GM23338 (cell line): ENCODE data around the gene MATN1. TPM values are rescaled to one million over a fixed set of nuclear protein-coding genes. Genes with fewer than 3 reads are reported as not detected.
A peak's percentile ranks its signal among the peaks of the same experiment; 100 is the strongest.

Source experiments
- ATAC-seq: fragments of 200-7000 bp; cut with Tn5 transposase; 3 replicates; pipeline ENCODE4 v1.9.1; 2020
- DNase-seq: peaks from one replicate; pipeline ENCODE4 v3.0.0-alpha.2; 2015; ENCODE audit warnings: low spot score
- H2AFZ ChIP-seq: fragments of 200-600 bp; sonication (generic); 2 replicates; pipeline ENCODE4 v1.8.0; 2016; ENCODE audit warnings: antibody characterized with exemption, mild to moderate bottlenecking, moderate library complexity
- H3F3A ChIP-seq: fragments of 200-600 bp; sonication (generic); replicated peaks from 2 replicates; pipeline ENCODE4 v1.8.0; 2017; ENCODE audit warnings: antibody characterized with exemption, mixed run types, low read depth
- H3K27ac ChIP-seq: fragments of 200-600 bp; sonication (generic); 2 replicates; pipeline ENCODE4 v1.6.1; 2016; ENCODE audit warnings: low read depth
- H3K27me3 ChIP-seq: fragments of 200-600 bp; sonication (generic); 2 replicates; pipeline ENCODE4 v1.8.0; 2016; ENCODE audit warnings: mild to moderate bottlenecking, mixed run types, moderate library complexity; ENCODE audit not compliant: insufficient read depth
- H3K36me3 ChIP-seq: fragments of 200-600 bp; sonication (generic); 2 replicates; pipeline ENCODE4 v1.8.0; 2016; ENCODE audit warnings: mild to moderate bottlenecking; ENCODE audit not compliant: insufficient read depth
- H3K4me1 ChIP-seq: fragments of 200-600 bp; sonication (generic); 2 replicates; pipeline ENCODE4 v1.8.0; 2016; ENCODE audit warnings: mild to moderate bottlenecking, moderate library complexity; ENCODE audit not compliant: insufficient read depth
- H3K4me2 ChIP-seq: fragments of 200-600 bp; sonication (generic); 2 replicates; pipeline ENCODE4 v1.7.1; 2017; ENCODE audit warnings: mixed run types
- H3K4me3 ChIP-seq: fragments of 200-600 bp; sonication (generic); 2 replicates; pipeline ENCODE4 v1.6.1; 2016; ENCODE audit warnings: mixed run types
- H3K79me2 ChIP-seq: fragments of 200-600 bp; sonication (generic); replicated peaks from 2 replicates; pipeline ENCODE4 v1.8.0; 2017; ENCODE audit warnings: mild to moderate bottlenecking; ENCODE audit not compliant: insufficient read depth
- H3K9me2 ChIP-seq: fragments of 200-600 bp; sonication (generic); 2 replicates; pipeline ENCODE4 v1.8.0; 2017; ENCODE audit not compliant: insufficient read depth
- H4K20me1 ChIP-seq: fragments of 200-600 bp; sonication (generic); replicated peaks from 2 replicates; pipeline ENCODE4 v1.8.0; 2017; ENCODE audit warnings: mild to moderate bottlenecking; ENCODE audit not compliant: insufficient read depth
- H3K27ac Mint-ChIP-seq: 2 replicates; pipeline ENCODE4 v1.8.0; 2020; ENCODE audit warnings: inconsistent platforms, mild to moderate bottlenecking, moderate library complexity, mixed read lengths
- H3K27me3 Mint-ChIP-seq: 3 replicates; pipeline ENCODE4 v1.8.0; 2022; ENCODE audit warnings: low read depth, mild to moderate bottlenecking, moderate library complexity, mixed read lengths, inconsistent platforms; ENCODE audit not compliant: insufficient read depth, poor library complexity
- H3K36me3 Mint-ChIP-seq: 3 replicates; pipeline ENCODE4 v1.8.0; 2021; ENCODE audit warnings: low read depth, mild to moderate bottlenecking, inconsistent platforms, moderate library complexity, mixed read lengths
- H3K4me1 Mint-ChIP-seq: 3 replicates; pipeline ENCODE4 v1.8.0; 2020; ENCODE audit warnings: mild to moderate bottlenecking, inconsistent platforms, mixed read lengths
- H3K4me3 Mint-ChIP-seq: 3 replicates; pipeline ENCODE4 v1.8.0; 2021; ENCODE audit warnings: moderate library complexity, mild to moderate bottlenecking, inconsistent platforms, mixed read lengths
- H3K9me3 Mint-ChIP-seq: 3 replicates; pipeline ENCODE4 v1.8.0; 2020; ENCODE audit warnings: moderate library complexity, mild to moderate bottlenecking, inconsistent platforms, mixed read lengths
- CREB1 ChIP-seq: fragments of 250-450 bp; sonication (Bioruptor Pico); IDR thresholded peaks from 2 replicates; pipeline ENCODE4 v1.5.0; 2020; ENCODE audit warnings: low read depth, mild to moderate bottlenecking, moderate library complexity
- EZH2 ChIP-seq: fragments of 200-600 bp; sonication (generic); IDR thresholded peaks from one replicate; pipeline ENCODE4 v1.8.0; 2017; ENCODE audit warnings: antibody characterized with exemption, mild to moderate bottlenecking, low read depth; ENCODE audit not compliant: unreplicated experiment
- EZH2phosphoT487 ChIP-seq: fragments of 200-600 bp; sonication (generic); IDR thresholded peaks from one replicate; pipeline ENCODE4 v1.8.1; 2018; ENCODE audit warnings: antibody characterized with exemption; ENCODE audit not compliant: unreplicated experiment
- JUNB ChIP-seq: IDR thresholded peaks from one replicate; pipeline ENCODE4 v1.6.1; 2016; ENCODE audit warnings: antibody characterized with exemption; ENCODE audit not compliant: unreplicated experiment
- NANOG ChIP-seq: IDR thresholded peaks from 2 replicates; pipeline ENCODE4 v1.6.1; 2016; ENCODE audit warnings: antibody characterized with exemption, borderline replicate concordance
- POLR2AphosphoS5 ChIP-seq: IDR thresholded peaks from 2 replicates; pipeline ENCODE4 v1.6.1; 2016; ENCODE audit warnings: antibody characterized with exemption, low read depth
- REST ChIP-seq: IDR thresholded peaks from one replicate; pipeline ENCODE4 v1.6.1; 2018; ENCODE audit warnings: antibody characterized with exemption; ENCODE audit not compliant: unreplicated experiment
- STAT1 ChIP-seq: IDR thresholded peaks from one replicate; pipeline ENCODE4 v1.6.1; 2016; ENCODE audit warnings: antibody characterized with exemption; ENCODE audit not compliant: unreplicated experiment
- ZNF114 ChIP-seq: fragments of 250-450 bp; sonication (Bioruptor Pico); IDR thresholded peaks from 2 replicates; pipeline ENCODE4 v1.5.0; 2020; ENCODE audit warnings: mild to moderate bottlenecking, moderate library complexity
- ZNF331 ChIP-seq: fragments of 250-450 bp; sonication (Bioruptor Pico); IDR thresholded peaks from 2 replicates; pipeline ENCODE4 v1.5.0; 2020; ENCODE audit warnings: low read depth, mild to moderate bottlenecking, moderate library complexity
- polyA plus RNA-seq: library from polyadenylated mRNA; unstranded; fragments of >200 nt; fragmentation: Nextera tagmentation; extraction: Ambion mirVana; gene quantifications from 2 replicates; pipeline ENCODE4 v1.2.1, GENCODE V29; 2016
- total RNA-seq: library from RNA; depleted of rRNA; stranded (reverse); fragments of >200 nt; shearing (Covaris generic); gene quantifications from 2 replicates; pipeline ENCODE4 v1.2.3, GENCODE V29; 2014
- TF ChIP-seq, protein P1 (sequence below), 2 experiments: fragments of 200-600 bp in 1 of 2; sonication (generic) in 1 of 2; conservative IDR thresholded peaks; 2 replicates each; pipeline versions ENCODE4 v1.5.1 to v1.6.1; 2016 to 2017; ENCODE audit warnings: antibody characterized with exemption in 2 of 2, low read depth in 2 of 2, mild to moderate bottlenecking in 2 of 2, moderate library complexity in 1 of 2
- TF ChIP-seq, protein P2 (sequence below): fragments of 250-450 bp; sonication (Bioruptor Pico); IDR thresholded peaks from 2 replicates; pipeline ENCODE4 v1.5.0; 2020; ENCODE audit warnings: mild to moderate bottlenecking, moderate library complexity
- TF ChIP-seq, protein P3 (sequence below): IDR thresholded peaks from 2 replicates; pipeline ENCODE4 v1.6.1; 2016; ENCODE audit warnings: antibody characterized with exemption

MATN1 gene
- total and polyA plus RNA-seq, 2 experiments from 2014 or later, result 0.08 to 0.31 TPM

DNA sequence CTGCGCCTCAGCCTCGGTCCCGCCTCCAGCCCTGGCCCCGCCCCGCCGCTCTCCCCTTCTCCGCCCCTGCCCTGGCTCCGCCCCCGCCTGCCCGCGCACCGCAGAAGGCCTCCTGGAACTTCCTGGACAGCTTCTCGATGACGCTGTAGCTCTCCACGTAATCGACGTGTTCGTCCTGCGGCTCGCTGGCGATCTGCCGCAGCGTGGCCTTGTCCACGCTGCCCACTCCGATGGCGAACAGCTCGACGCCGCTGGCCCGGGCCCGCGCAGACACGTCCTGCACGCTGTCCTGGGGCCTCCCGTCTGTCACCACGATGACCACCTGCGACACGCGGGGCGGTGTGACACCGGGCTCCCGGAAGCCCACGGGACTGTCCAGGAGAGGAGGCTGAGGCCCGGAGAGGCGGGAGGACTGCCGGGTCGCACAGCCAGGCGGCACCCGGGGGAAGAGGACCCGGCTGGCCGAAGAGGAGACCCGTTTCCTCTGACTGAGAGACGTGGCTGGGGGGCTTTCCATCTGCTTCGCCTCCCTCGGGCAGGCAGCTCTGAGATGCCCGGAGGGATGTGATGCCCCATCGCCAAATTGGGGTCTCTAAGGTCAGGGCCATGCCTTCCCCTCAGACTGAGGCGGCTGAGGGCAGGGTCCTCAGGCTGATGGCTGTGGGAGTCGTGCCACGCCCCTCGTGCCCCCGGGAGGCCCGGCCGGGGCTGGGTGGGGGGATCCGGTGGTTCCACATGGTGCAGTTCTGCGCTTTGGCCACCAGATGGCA lies 4.6 kb downstream of the MATN1 start:
- Mint-ChIP-seq H3K27me3 (peaks cover 12% of the 10 kb centered on the region), H3K4me3 (peak overlapping the region; percentile 67), H3K9me3 (peaks cover 33% of the 10 kb centered on the region), H3K36me3 (peaks cover 15% of the 10 kb centered on the region), H3K4me1 (peaks cover under 1% of the 10 kb centered on the region; the same call in 2 of the 3 replicates), H3K27ac (no peak overlapping the region)
- Histone ChIP-seq H4K20me1 (no peaks in the 10 kb centered on the region), H3K27ac (no peak overlapping the region), H3K27me3 (no peaks in the 10 kb centered on the region), H3K36me3 (no peaks in the 10 kb centered on the region), H3K9me2 (peaks cover 3% of the 10 kb centered on the region; the same call in 1 of the 2 replicates), H3K79me2 (no peaks in the 10 kb centered on the region), H3K4me3 (peak overlapping the region; percentile 86), H3K4me1 (no peaks in the 10 kb centered on the region), H3K4me2 (peak overlapping the region; percentile 91), H2AFZ (peak overlapping the region; percentile 98), H3F3A (no peaks in the 10 kb centered on the region)
- DNase-seq, result peak; percentile 79
- TF ChIP-seq ZNF331 (CRISPR knock-in tag) (no peak), CREB1 (CRISPR knock-in tag) (peak; percentile 77), STAT1 (no peak), EZH2phosphoT487 (no peak), EZH2 (no peak), POLR2AphosphoS5 (peak; percentile 48; the same call in 1 of the 2 replicates), ZNF114 (CRISPR knock-in tag) (no peak), REST (no peak), JUNB (no peak), NANOG (no peak)
- TF ChIP-seq, protein P1, sequence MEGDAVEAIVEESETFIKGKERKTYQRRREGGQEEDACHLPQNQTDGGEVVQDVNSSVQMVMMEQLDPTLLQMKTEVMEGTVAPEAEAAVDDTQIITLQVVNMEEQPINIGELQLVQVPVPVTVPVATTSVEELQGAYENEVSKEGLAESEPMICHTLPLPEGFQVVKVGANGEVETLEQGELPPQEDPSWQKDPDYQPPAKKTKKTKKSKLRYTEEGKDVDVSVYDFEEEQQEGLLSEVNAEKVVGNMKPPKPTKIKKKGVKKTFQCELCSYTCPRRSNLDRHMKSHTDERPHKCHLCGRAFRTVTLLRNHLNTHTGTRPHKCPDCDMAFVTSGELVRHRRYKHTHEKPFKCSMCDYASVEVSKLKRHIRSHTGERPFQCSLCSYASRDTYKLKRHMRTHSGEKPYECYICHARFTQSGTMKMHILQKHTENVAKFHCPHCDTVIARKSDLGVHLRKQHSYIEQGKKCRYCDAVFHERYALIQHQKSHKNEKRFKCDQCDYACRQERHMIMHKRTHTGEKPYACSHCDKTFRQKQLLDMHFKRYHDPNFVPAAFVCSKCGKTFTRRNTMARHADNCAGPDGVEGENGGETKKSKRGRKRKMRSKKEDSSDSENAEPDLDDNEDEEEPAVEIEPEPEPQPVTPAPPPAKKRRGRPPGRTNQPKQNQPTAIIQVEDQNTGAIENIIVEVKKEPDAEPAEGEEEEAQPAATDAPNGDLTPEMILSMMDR (conservative IDR thresholded peaks at IDR 0.05; ENCODE audit: low read depth in 2 of 2), result peak; percentile 86 to 95
- TF ChIP-seq, protein P2, sequence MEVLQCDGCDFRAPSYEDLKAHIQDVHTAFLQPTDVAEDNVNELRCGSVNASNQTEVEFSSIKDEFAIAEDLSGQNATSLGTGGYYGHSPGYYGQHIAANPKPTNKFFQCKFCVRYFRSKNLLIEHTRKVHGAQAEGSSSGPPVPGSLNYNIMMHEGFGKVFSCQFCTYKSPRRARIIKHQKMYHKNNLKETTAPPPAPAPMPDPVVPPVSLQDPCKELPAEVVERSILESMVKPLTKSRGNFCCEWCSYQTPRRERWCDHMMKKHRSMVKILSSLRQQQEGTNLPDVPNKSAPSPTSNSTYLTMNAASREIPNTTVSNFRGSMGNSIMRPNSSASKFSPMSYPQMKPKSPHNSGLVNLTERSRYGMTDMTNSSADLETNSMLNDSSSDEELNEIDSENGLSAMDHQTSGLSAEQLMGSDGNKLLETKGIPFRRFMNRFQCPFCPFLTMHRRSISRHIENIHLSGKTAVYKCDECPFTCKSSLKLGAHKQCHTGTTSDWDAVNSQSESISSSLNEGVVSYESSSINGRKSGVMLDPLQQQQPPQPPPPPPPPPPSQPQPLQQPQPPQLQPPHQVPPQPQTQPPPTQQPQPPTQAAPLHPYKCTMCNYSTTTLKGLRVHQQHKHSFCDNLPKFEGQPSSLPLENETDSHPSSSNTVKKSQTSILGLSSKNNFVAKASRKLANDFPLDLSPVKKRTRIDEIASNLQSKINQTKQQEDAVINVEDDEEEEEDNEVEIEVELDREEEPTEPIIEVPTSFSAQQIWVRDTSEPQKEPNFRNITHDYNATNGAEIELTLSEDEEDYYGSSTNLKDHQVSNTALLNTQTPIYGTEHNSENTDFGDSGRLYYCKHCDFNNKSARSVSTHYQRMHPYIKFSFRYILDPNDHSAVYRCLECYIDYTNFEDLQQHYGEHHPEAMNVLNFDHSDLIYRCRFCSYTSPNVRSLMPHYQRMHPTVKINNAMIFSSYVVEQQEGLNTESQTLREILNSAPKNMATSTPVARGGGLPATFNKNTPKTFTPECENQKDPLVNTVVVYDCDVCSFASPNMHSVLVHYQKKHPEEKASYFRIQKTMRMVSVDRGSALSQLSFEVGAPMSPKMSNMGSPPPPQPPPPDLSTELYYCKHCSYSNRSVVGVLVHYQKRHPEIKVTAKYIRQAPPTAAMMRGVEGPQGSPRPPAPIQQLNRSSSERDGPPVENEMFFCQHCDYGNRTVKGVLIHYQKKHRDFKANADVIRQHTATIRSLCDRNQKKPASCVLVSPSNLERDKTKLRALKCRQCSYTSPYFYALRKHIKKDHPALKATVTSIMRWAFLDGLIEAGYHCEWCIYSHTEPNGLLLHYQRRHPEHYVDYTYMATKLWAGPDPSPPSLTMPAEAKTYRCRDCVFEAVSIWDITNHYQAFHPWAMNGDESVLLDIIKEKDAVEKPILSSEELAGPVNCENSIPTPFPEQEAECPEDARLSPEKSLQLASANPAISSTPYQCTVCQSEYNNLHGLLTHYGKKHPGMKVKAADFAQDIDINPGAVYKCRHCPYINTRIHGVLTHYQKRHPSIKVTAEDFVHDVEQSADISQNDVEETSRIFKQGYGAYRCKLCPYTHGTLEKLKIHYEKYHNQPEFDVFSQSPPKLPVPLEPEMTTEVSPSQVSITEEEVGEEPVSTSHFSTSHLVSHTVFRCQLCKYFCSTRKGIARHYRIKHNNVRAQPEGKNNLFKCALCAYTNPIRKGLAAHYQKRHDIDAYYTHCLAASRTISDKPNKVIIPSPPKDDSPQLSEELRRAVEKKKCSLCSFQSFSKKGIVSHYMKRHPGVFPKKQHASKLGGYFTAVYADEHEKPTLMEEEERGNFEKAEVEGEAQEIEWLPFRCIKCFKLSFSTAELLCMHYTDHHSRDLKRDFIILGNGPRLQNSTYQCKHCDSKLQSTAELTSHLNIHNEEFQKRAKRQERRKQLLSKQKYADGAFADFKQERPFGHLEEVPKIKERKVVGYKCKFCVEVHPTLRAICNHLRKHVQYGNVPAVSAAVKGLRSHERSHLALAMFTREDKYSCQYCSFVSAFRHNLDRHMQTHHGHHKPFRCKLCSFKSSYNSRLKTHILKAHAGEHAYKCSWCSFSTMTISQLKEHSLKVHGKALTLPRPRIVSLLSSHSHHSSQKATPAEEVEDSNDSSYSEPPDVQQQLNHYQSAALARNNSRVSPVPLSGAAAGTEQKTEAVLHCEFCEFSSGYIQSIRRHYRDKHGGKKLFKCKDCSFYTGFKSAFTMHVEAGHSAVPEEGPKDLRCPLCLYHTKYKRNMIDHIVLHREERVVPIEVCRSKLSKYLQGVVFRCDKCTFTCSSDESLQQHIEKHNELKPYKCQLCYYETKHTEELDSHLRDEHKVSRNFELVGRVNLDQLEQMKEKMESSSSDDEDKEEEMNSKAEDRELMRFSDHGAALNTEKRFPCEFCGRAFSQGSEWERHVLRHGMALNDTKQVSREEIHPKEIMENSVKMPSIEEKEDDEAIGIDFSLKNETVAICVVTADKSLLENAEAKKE, result no peak
- TF ChIP-seq, protein P3, sequence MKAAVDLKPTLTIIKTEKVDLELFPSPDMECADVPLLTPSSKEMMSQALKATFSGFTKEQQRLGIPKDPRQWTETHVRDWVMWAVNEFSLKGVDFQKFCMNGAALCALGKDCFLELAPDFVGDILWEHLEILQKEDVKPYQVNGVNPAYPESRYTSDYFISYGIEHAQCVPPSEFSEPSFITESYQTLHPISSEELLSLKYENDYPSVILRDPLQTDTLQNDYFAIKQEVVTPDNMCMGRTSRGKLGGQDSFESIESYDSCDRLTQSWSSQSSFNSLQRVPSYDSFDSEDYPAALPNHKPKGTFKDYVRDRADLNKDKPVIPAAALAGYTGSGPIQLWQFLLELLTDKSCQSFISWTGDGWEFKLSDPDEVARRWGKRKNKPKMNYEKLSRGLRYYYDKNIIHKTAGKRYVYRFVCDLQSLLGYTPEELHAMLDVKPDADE, result no peak
- peak; percentile 73 for ATAC-seq
